ENCODE results near the gene COL20A1.
"Not testable (repeated sequence)": the region's sequence is repeated elsewhere in the genome, so short reads cannot be mapped to it uniquely, and the experiment has no call there.

Gene COL20A1

GRCh38 chr20:63369724-63370617 is 77.0 kb downstream of the COL20A1 start:
- DNase-seq (ENCODE audit: insufficient read length, low spot score) (no peak), FAIRE-seq (no peak)

GRCh38 chr20:63370618-63371187 is 77.7 kb downstream of the COL20A1 start:
- FAIRE-seq, result no peak
- no peak for DNase-seq (ENCODE audit: insufficient read length, low spot score)

GRCh38 chr20:63371291-63371865 is 78.4 kb downstream of the COL20A1 start:
- FAIRE-seq, result no peak
- DNase-seq (ENCODE audit: insufficient read length, low spot score), result no peak

- DNase-seq (ENCODE audit: insufficient read length, low spot score) (no peak), FAIRE-seq (no peak)
Observed at GRCh38 chr20:63372971-63373885, 80.2 kb downstream of the COL20A1 start.

GRCh38 chr20:63373996-63374395 is 81.0 kb downstream of the COL20A1 start:
- DNase-seq (ENCODE audit: insufficient read length, low spot score) (no peak), FAIRE-seq (no peak)

- FAIRE-seq, result no peak
- DNase-seq (ENCODE audit: insufficient read length, low spot score), result no peak
Observed at GRCh38 chr20:63374504-63374903, 81.5 kb downstream of the COL20A1 start.

- no peak for DNase-seq (ENCODE audit: insufficient read length, low spot score)
- no peak for FAIRE-seq
Observed at GRCh38 chr20:63375438-63375837, 82.5 kb downstream of the COL20A1 start.

GRCh38 chr20:63376283-63377250 is 83.6 kb downstream of the COL20A1 start:
- FAIRE-seq, result no peak
- DNase-seq (ENCODE audit: insufficient read length, low spot score), result no peak

GRCh38 chr20:63377256-63377941 is 84.4 kb downstream of the COL20A1 start:
- FAIRE-seq (no peak), DNase-seq (ENCODE audit: insufficient read length, low spot score) (no peak)

GRCh38 chr20:63377951-63378381 is 85.0 kb downstream of the COL20A1 start:
- no peak for FAIRE-seq
- no peak for DNase-seq (ENCODE audit: insufficient read length, low spot score)

GRCh38 chr20:63378626-63379025 is 85.6 kb downstream of the COL20A1 start:
- DNase-seq (ENCODE audit: insufficient read length, low spot score) (no peak), FAIRE-seq (no peak)

- FAIRE-seq (no peak), DNase-seq (ENCODE audit: insufficient read length, low spot score) (no peak)
Observed at GRCh38 chr20:63379296-63379695, 86.3 kb downstream of the COL20A1 start.

GRCh38 chr20:63379872-63380271 is 86.9 kb downstream of the COL20A1 start:
- not testable (repeated sequence) for FAIRE-seq

GRCh38 chr20:63380346-63380870 is 87.4 kb downstream of the COL20A1 start:
- FAIRE-seq (no peak), DNase-seq (ENCODE audit: insufficient read length, low spot score) (no peak)

More at GRCh38 chr20:63379872-63380271, 86.9 kb downstream of the COL20A1 start:
- DNase-seq (ENCODE audit: insufficient read length, low spot score), result not testable (repeated sequence)

GRCh38 chr20:63381781-63382431 is 88.9 kb downstream of the COL20A1 start:
- peak; percentile 76 for DNase-seq (ENCODE audit: insufficient read length, low spot score)
- no peak for FAIRE-seq

GRCh38 chr20:63382551-63383300 is 89.7 kb downstream of the COL20A1 start:
- FAIRE-seq, result no peak
- no peak for DNase-seq (ENCODE audit: insufficient read length, low spot score)

- FAIRE-seq (no peak), DNase-seq (ENCODE audit: insufficient read length, low spot score) (no peak)
Observed at GRCh38 chr20:63383556-63383955, 90.6 kb downstream of the COL20A1 start.
